BE2C (cell line): Measurements from ENCODE around the gene NOTUM.

ENCODE experiments used
- DNase-seq: peaks from one replicate; pipeline ENCODE4 v3.0.0-alpha.2; 2020
- H3K27me3 ChIP-seq: fragments of 250-450 bp; sonication (Bioruptor Pico); 2 replicates; pipeline ENCODE4 v1.5.1; 2020; ENCODE audit warnings: mild to moderate bottlenecking
- H3K36me3 ChIP-seq: fragments of 250-450 bp; sonication (Bioruptor Pico); 2 replicates; pipeline ENCODE4 v1.5.1; 2020; ENCODE audit warnings: mild to moderate bottlenecking
- H3K4me1 ChIP-seq: fragments of 250-450 bp; sonication (Bioruptor Pico); 2 replicates; pipeline ENCODE4 v1.5.1; 2020
- H3K4me3 ChIP-seq: 2 replicates; pipeline ENCODE4 v1.5.1; 2011; ENCODE audit warnings: low read depth, low read length
- H3K9me3 ChIP-seq: fragments of 250-450 bp; sonication (Bioruptor Pico); 2 replicates; pipeline ENCODE4 v1.5.1; 2020
- TF ChIP-seq, protein P1 (sequence below): IDR thresholded peaks from 2 replicates; pipeline ENCODE4 v1.5.1; 2012; ENCODE audit warnings: mild to moderate bottlenecking, low read depth, low read length

The NOTUM gene

GRCh38 chr17:81947189-81947588 is 13.8 kb downstream of the NOTUM start, which contains the start of gene MYADML2:
TSS of gene MYADML2 (minus strand) at chr17:81947233. CDS start at chr17:81941741, 5,492 bp downstream.
- H3K36me3 ChIP-seq: no peaks in the 10 kb centered on the region
- TF ChIP-seq, protein P1, sequence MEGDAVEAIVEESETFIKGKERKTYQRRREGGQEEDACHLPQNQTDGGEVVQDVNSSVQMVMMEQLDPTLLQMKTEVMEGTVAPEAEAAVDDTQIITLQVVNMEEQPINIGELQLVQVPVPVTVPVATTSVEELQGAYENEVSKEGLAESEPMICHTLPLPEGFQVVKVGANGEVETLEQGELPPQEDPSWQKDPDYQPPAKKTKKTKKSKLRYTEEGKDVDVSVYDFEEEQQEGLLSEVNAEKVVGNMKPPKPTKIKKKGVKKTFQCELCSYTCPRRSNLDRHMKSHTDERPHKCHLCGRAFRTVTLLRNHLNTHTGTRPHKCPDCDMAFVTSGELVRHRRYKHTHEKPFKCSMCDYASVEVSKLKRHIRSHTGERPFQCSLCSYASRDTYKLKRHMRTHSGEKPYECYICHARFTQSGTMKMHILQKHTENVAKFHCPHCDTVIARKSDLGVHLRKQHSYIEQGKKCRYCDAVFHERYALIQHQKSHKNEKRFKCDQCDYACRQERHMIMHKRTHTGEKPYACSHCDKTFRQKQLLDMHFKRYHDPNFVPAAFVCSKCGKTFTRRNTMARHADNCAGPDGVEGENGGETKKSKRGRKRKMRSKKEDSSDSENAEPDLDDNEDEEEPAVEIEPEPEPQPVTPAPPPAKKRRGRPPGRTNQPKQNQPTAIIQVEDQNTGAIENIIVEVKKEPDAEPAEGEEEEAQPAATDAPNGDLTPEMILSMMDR: no peak
- H3K27me3 ChIP-seq: no peaks in the 10 kb centered on the region
- DNase-seq: no peak
- H3K4me3 ChIP-seq: no peak within 1 kb of the TSS
- no peaks in the 10 kb centered on the region for H3K9me3 ChIP-seq
- H3K4me1 ChIP-seq: no peaks in the 10 kb centered on the region

DNA sequence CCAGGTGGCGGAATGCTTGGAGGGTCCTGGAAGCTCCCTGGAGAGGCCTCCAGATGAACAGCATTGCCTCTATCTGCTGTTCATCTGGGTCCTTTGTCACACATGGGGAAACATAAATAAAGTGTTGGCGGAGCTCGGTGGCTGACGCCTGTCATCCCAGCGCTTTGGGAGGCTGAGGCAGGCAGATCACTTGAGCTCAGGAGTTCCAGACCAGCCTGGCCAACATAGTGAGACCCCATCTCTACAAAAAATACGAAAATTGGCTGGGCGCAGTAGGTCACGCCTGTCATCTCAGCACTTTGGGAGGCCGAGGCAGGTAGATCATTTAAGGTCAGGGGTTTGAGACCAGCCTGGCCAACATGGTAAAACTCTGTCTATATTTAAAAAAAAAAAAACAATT is 16.1 kb downstream of the NOTUM start:
- Histone ChIP-seq H3K4me3 (no peak overlapping the region), H3K36me3 (no peaks in the 10 kb centered on the region), H3K4me1 (no peaks in the 10 kb centered on the region), H3K9me3 (no peaks in the 10 kb centered on the region), H3K27me3 (no peaks in the 10 kb centered on the region)
- DNase-seq: no peak
- TF ChIP-seq, protein P1: no peak

GRCh38 chr17:81942167-81942553 is 18.8 kb downstream of the NOTUM start:
- Histone ChIP-seq H3K4me1 (no peaks in the 10 kb centered on the region), H3K9me3 (no peaks in the 10 kb centered on the region), H3K36me3 (no peaks in the 10 kb centered on the region), H3K4me3 (no peak overlapping the region), H3K27me3 (no peaks in the 10 kb centered on the region)
- DNase-seq: no peak
- TF ChIP-seq, protein P1: no peak

DNA sequence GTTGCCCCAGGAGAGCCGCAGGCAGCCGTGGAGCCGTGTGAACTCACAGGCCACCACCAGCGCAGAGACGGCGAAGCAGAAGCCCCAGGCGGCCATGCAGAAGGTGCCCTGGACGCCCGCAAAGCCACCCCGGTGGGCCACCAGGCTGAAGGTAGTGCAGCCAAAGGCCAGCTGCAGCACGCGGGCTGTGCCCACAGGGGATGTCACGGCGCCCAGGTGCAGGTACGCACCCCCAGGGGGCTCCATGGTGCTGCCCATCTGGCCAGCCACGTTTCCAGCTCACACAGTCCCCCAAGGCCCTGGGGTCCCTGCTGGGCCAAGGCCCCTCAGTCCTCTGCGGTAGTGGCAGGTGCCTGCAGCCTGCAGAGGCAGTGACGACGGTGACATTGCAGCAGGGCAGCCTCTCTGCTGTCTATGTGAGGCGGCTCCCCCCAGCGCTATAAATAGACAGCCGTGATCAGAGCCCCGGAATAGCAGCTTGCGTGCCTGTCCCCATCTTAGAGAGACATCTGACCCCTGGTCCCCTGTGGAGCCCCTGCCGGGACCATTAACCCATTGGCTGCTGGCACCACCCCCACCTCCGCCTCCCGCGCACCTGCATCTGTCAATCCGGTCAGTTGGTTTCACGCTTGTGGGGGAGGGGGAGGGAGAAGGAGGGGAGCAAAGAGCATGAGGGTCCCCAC is 19.4 kb downstream of the NOTUM start:
- DNase-seq: peak; percentile 15
- TF ChIP-seq, protein P1: no peak
- no peak overlapping the region for H3K4me3 ChIP-seq

DNA sequence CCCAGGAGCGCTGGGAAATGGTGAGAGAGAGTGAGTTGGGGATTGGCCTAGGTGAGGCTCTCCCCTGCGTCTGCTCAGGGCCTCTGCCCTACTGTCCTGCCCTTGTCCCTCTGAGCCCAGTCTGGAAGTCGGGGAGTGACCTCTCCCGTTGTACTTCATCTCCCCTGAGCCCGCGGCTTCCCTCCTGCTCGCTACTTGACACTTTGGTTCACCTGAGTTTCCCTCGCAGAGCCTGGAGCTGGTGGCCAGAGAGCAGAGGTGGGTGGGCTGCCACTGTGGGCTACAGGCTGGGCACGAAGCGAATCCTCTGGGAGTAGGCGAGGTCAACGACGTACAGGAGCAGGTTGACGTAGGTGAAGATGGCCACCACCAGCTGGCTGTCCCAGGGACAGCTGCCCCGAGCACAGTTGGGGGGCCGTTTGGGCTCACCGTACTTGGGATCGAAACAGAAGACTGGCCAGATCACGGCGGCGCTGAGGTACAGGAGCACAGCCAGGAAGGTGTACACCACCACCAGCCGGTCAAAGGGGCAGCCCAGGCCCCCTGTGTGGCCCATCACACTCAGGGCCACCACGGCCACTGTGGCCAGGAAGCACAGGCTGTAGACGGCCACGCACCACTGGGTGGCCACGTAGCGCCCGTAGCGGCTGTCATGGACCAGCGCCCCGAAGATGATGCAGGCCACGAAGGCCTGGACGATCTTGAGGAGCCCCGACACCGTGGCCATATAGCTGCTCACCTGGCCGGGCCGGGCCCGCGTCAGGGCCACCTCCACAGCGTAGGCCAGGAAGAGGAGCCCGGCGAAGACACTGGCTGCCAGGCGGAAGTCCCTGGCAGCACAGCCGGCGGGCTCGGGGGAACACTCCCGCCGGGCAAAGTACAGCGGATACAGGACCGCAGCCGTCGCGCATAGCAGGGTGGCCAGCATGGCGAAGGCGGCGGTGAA is 20.2 kb downstream of the NOTUM start:
- peaks cover under 1% of the 10 kb centered on the region; the same call in 1 of the 2 replicates for H3K36me3 ChIP-seq
- no peaks in the 10 kb centered on the region for H3K4me1 ChIP-seq
- H3K4me3 ChIP-seq: no peak overlapping the region
- DNase-seq: peak; percentile 8
- TF ChIP-seq, protein P1: no peak
- H3K9me3 ChIP-seq: no peaks in the 10 kb centered on the region
- H3K27me3 ChIP-seq: no peaks in the 10 kb centered on the region

More for the DNA sequence above, 19.4 kb downstream of the NOTUM start:
- Histone ChIP-seq H3K4me1 (no peaks in the 10 kb centered on the region), H3K27me3 (no peaks in the 10 kb centered on the region), H3K36me3 (no peaks in the 10 kb centered on the region), H3K9me3 (no peaks in the 10 kb centered on the region)
